ENCODE results near the gene DCANP1.

DCANP1 gene

DNA sequence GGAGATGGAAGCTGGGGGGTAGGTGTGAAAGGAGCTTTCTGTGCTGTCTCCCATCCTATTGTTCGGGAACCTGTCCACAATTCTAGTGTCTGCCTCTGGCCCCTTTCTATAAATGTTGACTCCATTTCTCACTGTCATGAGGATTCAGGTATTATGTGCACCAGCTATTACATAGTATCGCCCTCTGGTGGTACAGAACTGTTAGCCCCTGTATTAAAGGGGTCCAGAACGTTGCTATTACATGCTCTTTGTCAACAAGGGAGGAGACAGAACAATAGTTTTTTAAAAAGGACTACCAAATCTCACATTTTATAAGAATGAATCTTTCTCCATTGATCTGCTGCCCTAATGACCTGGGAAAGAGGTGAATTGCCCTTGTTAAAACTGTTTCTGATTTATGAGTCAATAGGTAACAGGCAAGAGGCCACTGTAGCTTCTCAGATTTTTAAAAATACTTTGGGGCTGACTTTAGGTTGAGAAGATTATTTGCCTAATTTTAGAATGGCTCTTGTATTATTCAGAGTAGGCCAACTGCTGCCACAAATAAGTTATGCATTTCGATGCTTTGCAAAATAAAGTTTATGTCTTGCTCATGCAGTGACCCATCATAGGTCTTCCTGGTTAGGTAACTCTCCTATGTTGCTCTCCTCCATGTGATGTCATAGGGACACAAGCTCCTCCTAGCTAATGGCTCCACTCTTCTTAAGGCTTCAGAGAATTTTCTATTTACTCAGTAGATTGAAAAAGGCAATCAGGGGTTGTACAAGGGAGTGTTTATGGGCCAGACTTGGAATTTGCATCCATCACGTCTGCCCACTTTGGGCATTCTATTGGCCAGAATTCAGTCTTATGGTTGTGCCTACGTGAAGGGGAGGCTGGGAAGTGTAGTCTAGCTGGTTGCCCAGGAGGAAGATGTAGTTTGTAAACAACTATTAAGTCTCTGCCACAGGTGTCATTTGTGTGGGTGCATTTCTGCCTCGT, 20.8 kb downstream of the DCANP1 start:
- no peak for DNase-seq

DNA sequence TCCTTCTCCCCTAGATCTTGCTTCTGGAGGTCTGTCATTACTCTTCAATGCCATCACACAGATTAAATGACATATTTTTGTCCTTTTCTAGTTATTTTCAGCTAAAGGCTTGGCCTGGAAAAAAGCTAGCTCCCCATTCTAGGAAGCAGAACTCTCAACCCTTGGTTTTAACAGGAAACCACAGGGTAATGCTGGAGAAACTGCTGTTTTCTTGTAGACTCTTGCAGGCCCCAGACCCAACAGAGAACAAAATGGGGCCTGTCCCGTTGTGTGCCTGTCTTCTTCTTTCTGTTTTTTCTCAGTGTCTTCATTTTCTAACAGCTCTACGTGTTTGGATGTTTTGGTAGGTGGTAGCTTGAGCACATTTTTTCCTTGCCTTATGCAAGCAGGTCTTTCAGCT, 21.5 kb downstream of the DCANP1 start:
- DNase-seq = no peak

DNA sequence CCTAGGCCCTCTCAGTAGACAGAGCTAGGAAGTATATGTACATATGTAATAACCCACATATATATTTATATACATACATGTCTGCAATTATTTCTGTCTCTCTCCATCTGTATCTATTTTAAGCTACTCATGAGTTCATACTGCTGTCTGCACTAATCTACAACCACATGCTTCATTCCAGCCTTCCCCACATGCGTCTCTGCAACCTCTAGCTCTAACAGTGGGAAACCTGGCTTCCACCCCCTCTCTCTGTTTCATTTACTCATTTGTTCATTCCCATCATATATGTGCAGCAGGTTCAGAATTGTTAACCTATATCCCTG, 23.3 kb downstream of the DCANP1 start:
- no peak for DNase-seq

DNA sequence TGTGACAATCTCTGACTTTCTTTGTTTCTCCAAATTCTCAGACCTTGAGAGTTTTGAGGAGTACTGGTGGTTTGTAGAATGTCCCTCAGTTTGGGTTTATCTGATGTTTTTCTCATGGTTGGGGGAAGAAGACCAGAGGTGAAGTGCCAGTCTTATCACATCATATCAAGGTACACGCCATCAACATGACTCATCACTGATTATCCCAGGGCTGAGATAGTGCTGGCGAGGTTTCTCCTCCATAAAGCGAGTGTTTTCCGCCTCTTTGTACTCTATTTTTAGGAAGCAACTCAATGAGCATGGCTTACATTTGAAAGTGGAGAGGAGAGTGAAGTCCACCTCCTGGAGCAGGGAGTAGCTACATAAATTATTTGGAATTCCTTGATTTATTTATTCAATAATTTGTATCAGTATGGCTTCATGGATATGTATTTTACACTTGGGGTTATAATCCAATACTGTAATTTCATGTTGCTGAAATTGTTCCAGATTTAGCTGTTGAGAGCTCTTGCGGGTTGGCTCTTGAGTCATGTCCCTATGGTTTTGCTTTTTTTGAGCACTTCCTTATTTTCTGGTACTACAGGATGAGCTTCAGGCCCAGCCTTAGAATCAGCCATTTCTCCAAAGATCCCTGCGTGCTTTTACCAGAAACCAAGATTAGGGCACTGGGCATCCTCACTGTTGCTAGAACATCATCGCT, 23.9 kb downstream of the DCANP1 start:
- DNase-seq = no peak

DNA sequence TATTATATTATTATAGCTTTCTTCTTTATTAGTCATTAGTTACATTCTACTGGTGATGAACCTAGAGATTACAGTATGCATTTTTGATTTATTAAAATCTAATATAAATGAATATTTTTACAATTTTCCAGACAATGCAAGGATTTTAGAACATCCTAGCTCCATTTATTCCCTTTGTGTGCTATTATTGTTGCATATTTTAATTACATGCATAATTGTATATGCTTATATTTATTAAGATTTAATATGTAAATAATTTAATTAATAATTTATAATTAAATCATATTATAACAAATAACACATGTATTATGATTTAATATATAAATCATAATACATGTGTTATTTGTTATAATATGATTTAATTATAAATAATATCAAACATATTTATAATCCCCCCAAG, 24.7 kb downstream of the DCANP1 start:
- no peak for DNase-seq

DNA sequence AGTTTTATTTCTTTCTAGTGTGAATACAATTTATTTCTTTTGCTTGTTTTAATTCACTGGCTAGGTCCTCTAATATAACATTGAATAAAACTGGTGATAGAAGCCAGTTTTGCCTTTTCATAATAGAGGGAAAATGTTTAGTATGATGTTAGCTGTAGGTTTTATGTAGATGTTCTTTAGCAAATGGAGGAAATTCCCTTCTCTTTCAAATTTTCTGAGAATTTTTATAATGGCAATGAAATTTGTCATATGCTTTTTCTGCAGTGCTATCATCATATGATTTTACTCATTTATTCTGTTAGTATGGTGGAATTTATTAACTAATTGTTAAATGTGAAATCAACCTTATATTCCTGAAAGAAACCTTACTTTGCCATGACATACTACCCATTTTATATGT, 30.1 kb downstream of the DCANP1 start:
- DNase-seq = no peak

DNA sequence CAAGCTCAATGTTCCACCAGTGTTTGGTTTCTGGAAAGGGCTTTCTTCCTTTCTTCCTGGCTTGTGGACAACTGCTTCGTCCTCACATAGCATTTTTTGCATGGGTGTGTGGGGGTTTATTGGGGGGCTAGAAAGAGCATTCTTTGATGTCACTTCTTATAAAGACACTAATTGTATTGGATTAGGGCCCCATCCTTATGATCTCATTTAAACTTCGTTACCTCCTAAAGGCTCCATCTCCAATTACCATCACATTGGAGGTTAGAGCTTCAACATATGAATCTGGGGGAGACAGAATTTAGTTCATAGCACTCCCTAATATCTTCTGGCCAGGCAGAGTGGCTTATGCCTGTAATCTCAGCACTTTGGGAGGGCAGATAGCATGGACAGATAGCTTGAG, 42.1 kb downstream of the DCANP1 start:
- no peak for DNase-seq

DNA sequence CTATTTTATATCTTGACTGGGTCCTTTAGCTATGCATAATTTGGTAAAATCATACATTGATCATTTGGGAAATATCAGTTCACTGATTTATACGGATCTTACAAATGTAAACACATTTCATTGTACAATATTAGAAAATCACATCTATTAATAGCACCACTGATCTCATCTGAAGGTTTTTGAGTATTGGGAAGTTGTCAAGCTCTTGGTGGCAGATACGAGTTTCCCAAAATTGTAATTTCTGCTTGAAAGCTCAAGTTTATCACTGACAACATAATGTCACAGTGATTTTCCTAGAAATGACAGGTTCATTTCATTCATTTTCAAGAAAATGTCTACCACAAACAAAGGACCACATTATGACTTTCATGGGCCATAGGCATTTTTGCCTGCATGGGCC, 45.1 kb downstream of the DCANP1 start:
- no peak for DNase-seq

DNA sequence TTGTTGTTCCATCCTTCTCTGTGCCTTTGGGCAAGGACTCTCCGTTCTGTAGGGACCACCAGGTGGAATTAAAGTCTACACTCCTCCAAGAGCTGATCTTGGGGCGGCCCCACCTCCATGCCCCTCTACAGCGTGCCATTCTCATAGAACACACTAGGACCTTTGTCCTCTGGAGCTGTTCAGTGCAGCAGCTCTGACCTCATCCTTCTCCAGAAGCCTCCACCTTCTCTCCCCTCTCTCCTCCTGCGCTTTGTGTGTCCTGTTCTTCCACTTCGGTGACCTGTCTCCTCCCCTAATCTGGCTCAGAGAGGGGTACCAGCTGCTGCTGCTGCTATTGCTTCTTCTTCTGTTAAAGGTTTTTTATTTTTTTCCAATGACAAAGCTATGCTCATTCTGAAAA, 46.3 kb downstream of the DCANP1 start:
- peak in 4 of 58 donors; percentile 20 to 39 (median 26) for DNase-seq

DNA sequence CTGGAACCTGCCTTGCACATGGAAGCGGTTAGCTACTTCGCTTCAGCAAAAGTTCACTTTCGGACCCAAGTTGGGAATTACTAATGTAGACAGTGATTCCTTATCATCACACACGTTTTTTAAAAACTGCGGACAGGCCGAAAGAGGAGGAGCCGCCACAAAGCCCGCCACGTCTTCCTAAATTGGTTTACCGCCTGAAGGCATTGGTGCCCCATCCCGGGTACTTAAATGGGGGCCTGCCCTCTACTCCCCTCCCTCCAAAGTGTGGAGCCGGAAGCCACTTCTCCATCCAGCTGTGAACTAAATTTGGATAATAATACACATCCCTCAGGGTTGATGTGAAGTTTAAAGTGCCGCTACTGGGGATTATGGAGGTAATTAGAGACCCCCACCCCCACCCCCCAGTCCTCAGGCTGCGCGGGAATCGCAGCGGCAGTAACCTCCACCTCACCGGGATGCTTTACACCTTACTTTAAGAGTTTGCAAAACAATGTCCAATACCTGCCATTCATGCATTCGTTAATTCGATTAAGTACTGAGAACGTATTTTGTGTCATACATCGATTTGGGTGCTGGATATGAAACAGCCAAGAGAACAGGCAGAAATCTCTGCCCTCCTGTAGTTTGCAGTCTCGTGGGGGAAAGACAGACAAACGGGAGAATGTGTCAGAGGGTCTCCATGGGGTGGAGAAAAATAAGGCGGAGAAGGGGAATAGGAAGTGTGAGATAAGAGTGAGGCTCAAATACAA, 47.2 kb downstream of the DCANP1 start:
- no peak for DNase-seq

DNA sequence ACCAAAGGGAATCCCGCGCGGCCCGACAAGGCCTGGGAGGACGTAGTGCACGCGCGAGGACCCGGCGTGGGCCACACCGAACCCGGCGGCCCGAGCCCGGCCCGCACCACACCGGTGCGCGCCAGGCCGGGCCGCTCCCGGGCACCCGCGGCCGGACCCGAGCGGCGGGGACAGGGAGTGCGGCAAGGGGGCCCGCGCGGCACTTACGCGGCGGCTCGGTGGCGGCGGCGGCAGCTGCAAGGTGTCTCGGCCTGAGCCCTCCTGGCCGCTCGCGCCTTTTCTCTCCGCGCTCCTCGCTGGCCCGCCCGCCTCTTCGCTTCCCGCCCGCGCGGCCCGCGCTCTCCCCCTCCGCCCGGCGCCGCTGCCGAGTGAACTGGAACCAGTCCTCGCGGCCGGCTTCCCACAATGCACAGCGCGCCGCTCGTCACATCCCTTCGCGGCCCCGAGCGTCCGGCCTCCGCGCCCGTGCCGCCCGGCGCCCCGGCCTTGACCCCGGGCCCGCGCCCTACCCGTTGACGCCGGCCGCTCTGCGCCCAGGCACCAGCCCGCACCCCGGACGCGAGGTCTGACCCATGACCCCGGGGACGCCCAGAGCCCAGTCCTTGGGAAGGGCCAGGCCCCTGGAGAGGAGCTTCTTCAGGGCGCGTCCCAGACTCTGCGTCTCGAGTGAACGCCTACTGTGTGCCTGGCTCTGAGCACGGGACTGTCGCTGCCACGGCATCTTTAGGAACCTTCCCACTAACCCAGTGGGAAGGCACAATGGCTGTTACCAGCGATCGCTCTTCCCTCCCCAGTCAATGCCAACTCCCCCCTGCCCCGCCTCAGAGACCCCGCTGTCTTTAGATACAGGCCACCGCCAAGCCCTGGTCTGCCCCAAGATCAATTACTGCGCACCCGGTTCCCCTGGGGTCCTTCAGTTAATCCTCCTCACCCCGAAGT, 48.0 kb downstream of the DCANP1 start, which contains the start of gene MACROH2A1:
Gene MACROH2A1 (minus strand): TSS at position 377 of the 939 bp plus-strand sequence. CDS start 10,138 bp downstream, outside the sequence.
- peak in 55 of 58 donors; percentile 38 to 88 (median 78) for DNase-seq

DNA sequence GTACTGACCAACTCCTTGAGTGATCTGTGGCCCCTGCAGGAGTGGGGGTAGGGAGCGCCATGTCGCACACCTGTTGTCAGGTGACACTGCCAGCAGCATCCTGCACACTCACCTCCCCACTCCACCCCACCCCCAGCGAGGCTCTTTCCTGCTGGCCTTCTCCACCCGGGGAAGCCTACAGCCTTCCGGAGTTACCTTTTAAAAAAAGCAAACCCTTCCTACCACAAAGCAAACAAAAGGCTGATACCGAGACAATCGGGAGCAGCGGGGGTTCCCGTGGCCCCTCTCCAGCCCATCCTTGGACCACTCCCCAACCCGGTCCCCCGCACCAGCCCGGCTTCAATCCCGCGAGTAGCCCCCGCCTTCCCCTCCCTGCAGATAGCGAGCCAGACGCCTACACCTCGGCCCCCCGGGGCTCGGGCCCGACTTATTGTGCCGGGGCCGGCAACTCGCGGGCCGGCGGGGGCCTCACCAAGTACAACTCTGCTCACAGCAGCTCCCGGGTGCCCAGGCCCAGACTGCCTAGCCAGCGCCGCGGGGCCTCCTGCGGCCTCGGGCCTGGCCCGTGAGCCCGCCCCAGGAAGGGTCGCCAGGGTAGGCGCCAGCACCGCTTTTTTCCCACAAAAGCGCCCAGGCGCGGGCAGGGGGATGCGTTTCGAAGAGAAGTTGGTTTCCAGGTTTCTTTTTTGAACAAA, 48.8 kb downstream of the DCANP1 start:
- DNase-seq = peak in 1 of 58 donors; percentile 44

DNA sequence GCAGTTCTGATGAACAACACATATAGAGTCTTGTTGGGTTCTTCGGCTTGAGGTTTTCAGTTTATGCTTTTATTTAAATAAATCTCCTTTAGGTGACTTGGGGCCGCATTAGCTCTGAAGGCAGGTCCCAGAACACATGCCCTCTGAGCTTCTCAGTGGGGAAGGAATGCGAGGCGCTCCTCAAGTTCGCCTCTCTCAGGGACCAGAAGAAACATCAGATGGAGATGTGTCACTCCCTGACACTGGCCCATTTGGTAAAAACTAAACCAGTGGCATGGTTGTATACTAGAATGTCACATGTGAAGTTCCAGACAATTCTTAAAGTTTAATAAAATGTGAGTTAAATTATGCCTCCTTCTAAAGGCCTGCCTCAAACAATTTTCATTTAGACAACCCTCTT, 50.1 kb downstream of the DCANP1 start:
- no peak for DNase-seq

DNA sequence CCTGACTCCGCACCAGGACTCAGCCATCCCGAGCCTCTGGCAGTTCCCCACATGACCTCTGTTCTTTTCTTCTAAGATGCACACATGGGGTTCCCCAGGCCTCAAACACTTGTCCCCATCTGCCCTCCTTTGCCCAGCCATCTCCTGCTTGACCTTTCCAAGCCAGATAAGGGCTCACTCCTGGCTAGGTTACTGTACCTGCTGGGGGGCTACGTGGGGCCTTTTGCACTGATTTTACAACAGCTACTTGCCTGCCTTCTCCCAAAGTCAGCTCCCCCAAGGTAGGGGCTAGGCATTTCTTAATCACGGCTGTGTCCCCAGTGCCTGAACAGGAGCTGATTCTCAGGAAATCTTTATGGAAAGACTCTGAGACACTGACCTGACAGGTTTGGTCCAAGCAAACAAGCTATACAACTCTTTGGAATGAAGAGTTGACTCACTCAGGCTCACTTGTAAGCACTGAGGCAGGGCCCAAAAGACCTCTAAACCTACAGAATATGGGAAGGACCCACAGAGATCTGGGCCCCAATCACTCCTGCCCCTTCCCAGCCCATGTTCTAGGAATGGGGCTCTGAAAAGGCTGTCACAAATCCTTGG, 50.6 kb downstream of the DCANP1 start:
- no peak for DNase-seq

DNA sequence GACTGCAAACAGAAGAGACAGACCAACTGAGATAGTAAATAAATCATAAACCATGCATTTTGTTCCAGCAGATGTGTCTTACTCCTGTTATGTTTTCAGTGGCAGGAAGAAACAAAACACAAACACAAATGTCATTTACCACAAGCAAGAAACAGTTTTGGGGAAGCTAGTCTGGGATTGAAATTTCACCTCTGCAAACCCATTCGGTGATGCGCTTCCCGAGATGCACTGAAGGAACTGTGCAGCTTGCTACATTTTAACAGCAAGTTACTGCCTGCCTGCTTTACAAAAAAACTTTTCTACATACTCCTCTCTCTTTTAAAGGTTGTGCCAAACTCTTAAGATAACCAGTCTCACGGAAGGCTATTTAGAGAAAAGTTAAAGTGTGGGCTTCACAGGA, 51.3 kb downstream of the DCANP1 start:
- no peak for DNase-seq

DNA sequence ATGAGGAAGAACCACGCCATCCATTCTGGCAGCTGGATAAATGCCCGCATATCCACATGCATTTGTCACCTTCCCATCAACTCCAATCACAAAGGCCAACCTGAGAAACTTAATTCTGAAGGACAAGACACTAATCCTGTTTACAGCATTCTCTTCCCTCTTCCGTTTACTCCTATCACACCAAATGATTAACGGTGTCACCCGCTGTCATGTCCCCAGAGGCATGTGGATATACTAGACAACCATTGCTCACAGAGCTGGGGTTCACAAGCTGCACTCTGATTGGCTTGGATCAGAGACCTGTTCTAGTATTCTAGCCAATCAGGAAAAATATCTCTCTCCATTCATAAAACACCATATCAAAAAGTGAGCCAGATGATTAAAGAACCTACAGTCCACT, 51.7 kb downstream of the DCANP1 start:
- no peak for DNase-seq
